Left ventricle myocardium superior (tissue), 1 donor: ENCODE measurements around the gene JPH3. TPM values are rescaled to one million over a fixed set of nuclear protein-coding genes. Genes with fewer than 3 reads are reported as not detected.
A peak's percentile ranks its signal among the peaks of the same experiment; 100 is the strongest.

Source experiments
- ATAC-seq: fragments of 200-7000 bp; cut with Tn5 transposase; one replicate; pipeline ENCODE4 v1.9.1; 2020; ENCODE audit warnings: mild to moderate bottlenecking, moderate library complexity
- DNase-seq: peaks from one replicate; pipeline ENCODE4 v3.0.0-alpha.2; 2020
- intact Hi-C: fragments of 100-400 bp; cut with micrococcal nuclease; formaldehyde crosslinking; loops from one replicate; pipeline ENCODE4 v1.11.0; 2022
- long read RNA-seq: library from polyadenylated mRNA; unstranded; transcript quantifications from one replicate; pipeline ENCODE4 v2.0.0, GENCODE V29; 2021
- total RNA-seq: library from RNA; stranded (reverse); fragmentation: NEBNext Ultra II Directional; extraction: Animal tissue kit (Norgen Biotek cat#: 25700); gene quantifications from one replicate; pipeline ENCODE4 v1.2.1, GENCODE V29; 2021
- donor health status: DM: no; HTN: yes; CAD: no; lungs with severe emphysema.

Gene JPH3
- total RNA-seq = 0.12 TPM
- long read RNA-seq, partial matches to known transcripts = 1 of 1 reads
- long read RNA-seq, other reads (novel, unspliced or antisense) = 0 of 1 reads

GRCh38 chr16:87602001-87602775 is at the start of gene JPH3:
TSS of gene JPH3 (plus strand) at chr16:87602508. CDS start at chr16:87603147, 639 bp downstream.
- intact Hi-C loops = no loop called here
- ATAC-seq = no peak

GRCh38 chr16:87552772-87553573 is 49.3 kb upstream of the JPH3 start:
- peak; percentile 2 for DNase-seq
- ATAC-seq = no peak
- intact Hi-C loops = no loop called here

More at GRCh38 chr16:87602001-87602775, at the start of gene JPH3:
- DNase-seq = no peak

- DNase-seq = no peak
- intact Hi-C loops = no loop called here
- no peak for ATAC-seq
These were observed 47.4 kb upstream of the JPH3 start for GRCh38 chr16:87554754-87555427.

GRCh38 chr16:87555647-87556046 is 46.7 kb upstream of the JPH3 start:
- DNase-seq (no peak), ATAC-seq (no peak)
- intact Hi-C loops = no loop called here

- intact Hi-C loops = no loop called here
- peak; percentile 85 for ATAC-seq
- peak; percentile 72 for DNase-seq
These were observed 45.3 kb upstream of the JPH3 start for GRCh38 chr16:87556941-87557459.

- no peak for DNase-seq
- ATAC-seq = no peak
- intact Hi-C loops = no loop called here
These were observed 43.6 kb upstream of the JPH3 start for GRCh38 chr16:87558682-87559081.

GRCh38 chr16:87559945-87560344 is 42.4 kb upstream of the JPH3 start:
- DNase-seq (no peak), ATAC-seq (no peak)
- intact Hi-C loops = no loop called here

- ATAC-seq = peak; percentile 52
- intact Hi-C loops = no loop called here
- DNase-seq = peak; percentile 50
These were observed 41.7 kb upstream of the JPH3 start for GRCh38 chr16:87560428-87561199.

- intact Hi-C loops = no loop called here
- ATAC-seq (no peak), DNase-seq (no peak)
These were observed 40.9 kb upstream of the JPH3 start for GRCh38 chr16:87561200-87562105.

GRCh38 chr16:87562201-87562600 is 40.1 kb upstream of the JPH3 start:
- ATAC-seq (no peak), DNase-seq (no peak)
- intact Hi-C loops = no loop called here

- no peak for ATAC-seq
- DNase-seq = no peak
- intact Hi-C loops = no loop called here
These were observed 39.3 kb upstream of the JPH3 start for GRCh38 chr16:87563022-87563421.

- intact Hi-C loops = no loop called here
These were observed 38.4 kb upstream of the JPH3 start for GRCh38 chr16:87563714-87564523.

GRCh38 chr16:87564524-87564778 is 37.9 kb upstream of the JPH3 start:
- intact Hi-C loops = no loop called here
- no peak for ATAC-seq
- DNase-seq = no peak

More at GRCh38 chr16:87563714-87564523, 38.4 kb upstream of the JPH3 start:
- ATAC-seq = no peak
- no peak for DNase-seq

GRCh38 chr16:87569601-87570571 is 32.4 kb upstream of the JPH3 start:
- DNase-seq (no peak), ATAC-seq (peak; percentile 62)
- intact Hi-C loops = no loop called here

GRCh38 chr16:87570572-87570937 is 31.8 kb upstream of the JPH3 start:
- no peak for DNase-seq
- ATAC-seq = peak; percentile 10
- intact Hi-C loops = no loop called here
